Head of caudate nucleus (tissue), 42 donors: ENCODE measurements around the gene CPZ.
A peak's percentile ranks its signal among the peaks of the same experiment; 100 is the strongest.

Source experiments
- DNase-seq, 42 donors: peaks; one replicate each; pipeline versions ENCODE4 v3.0.0 to v3.0.0-alpha.2; 2020 to 2021; ENCODE audit warnings: mixed read lengths in 7 of 42
- intact Hi-C: fragments of 100-400 bp; cut with DNase I; formaldehyde crosslinking; loops from one replicate; pipeline ENCODE4 v1.15.0; 2022

Gene CPZ

GRCh38 chr4:8602686-8603430 is 10.3 kb downstream of the CPZ start:
- no peak for DNase-seq
- intact Hi-C loops, result no loop called here

- DNase-seq, result no peak
- intact Hi-C loops, result no loop called here
Measured at GRCh38 chr4:8603931-8604330, 11.4 kb downstream of the CPZ start.

GRCh38 chr4:8605289-8605688 is 12.7 kb downstream of the CPZ start:
- intact Hi-C loops, result no loop called here

GRCh38 chr4:8606476-8606875 is 13.9 kb downstream of the CPZ start:
- DNase-seq, result no peak
- intact Hi-C loops, result no loop called here

More at GRCh38 chr4:8605289-8605688, 12.7 kb downstream of the CPZ start:
- no peak for DNase-seq

GRCh38 chr4:8606966-8607365 is 14.4 kb downstream of the CPZ start:
- intact Hi-C loops, result no loop called here

GRCh38 chr4:8607603-8608481 is 15.3 kb downstream of the CPZ start:
- peak in 34 of 42 donors; percentile 13 to 79 (median 42) for DNase-seq
- intact Hi-C loops, result no loop called here

More at GRCh38 chr4:8606966-8607365, 14.4 kb downstream of the CPZ start:
- DNase-seq, result no peak

- intact Hi-C loops, result no loop called here
- no peak for DNase-seq
Measured at GRCh38 chr4:8608714-8609391, 16.3 kb downstream of the CPZ start.

GRCh38 chr4:8609406-8609805 is 16.8 kb downstream of the CPZ start:
- DNase-seq, result no peak
- intact Hi-C loops, result no loop called here

- no peak for DNase-seq
- intact Hi-C loops, result loop anchor here (10.0 kb wide), 1 partner anchor 305 kb away; no protein-coding TSS in a partner anchor
Measured at GRCh38 chr4:8609824-8610350, 17.3 kb downstream of the CPZ start.

GRCh38 chr4:8610858-8611616 is 18.5 kb downstream of the CPZ start:
- DNase-seq, result no peak
- intact Hi-C loops, result loop anchor here (10.0 kb wide), 1 partner anchor 304 kb away; no protein-coding TSS in a partner anchor

GRCh38 chr4:8612646-8613045 is 20.1 kb downstream of the CPZ start:
- DNase-seq, result no peak
- intact Hi-C loops, result loop anchor here (10.0 kb wide), 1 partner anchor 302 kb away; no protein-coding TSS in a partner anchor

GRCh38 chr4:8613421-8614364 is 21.1 kb downstream of the CPZ start:
- intact Hi-C loops, result loop anchor here (10.0 kb wide), 1 partner anchor 301 kb away; no protein-coding TSS in a partner anchor
- DNase-seq, result no peak

GRCh38 chr4:8614365-8615193 is 22.0 kb downstream of the CPZ start:
- DNase-seq, result no peak
- intact Hi-C loops, result loop anchor here (10.0 kb wide), 1 partner anchor 300 kb away; no protein-coding TSS in a partner anchor

- DNase-seq, result no peak
Measured at GRCh38 chr4:8615366-8615765, 22.8 kb downstream of the CPZ start.

GRCh38 chr4:8615921-8616787 is 23.6 kb downstream of the CPZ start:
- DNase-seq, result no peak
- intact Hi-C loops, result loop anchor here (10.0 kb wide), 1 partner anchor 299 kb away; no protein-coding TSS in a partner anchor

More at GRCh38 chr4:8615366-8615765, 22.8 kb downstream of the CPZ start:
- intact Hi-C loops, result loop anchor here (10.0 kb wide), 1 partner anchor 299 kb away; no protein-coding TSS in a partner anchor
